ENCODE measurements around the gene TRHDE. TPM values are rescaled to one million over a fixed set of nuclear protein-coding genes. Genes with fewer than 3 reads are reported as not detected.
"Not testable (repeated sequence)": the region's sequence is repeated elsewhere in the genome, so short reads cannot be mapped to it uniquely, and the experiment has no call there.

The TRHDE gene
- total RNA-seq, 2 donors from 2014 or later = 3.7 to 6.2 TPM

- DNase-seq (no peak), ATAC-seq (peak; percentile 19 to 59)
- intact Hi-C loops (cut with DNase I) = no loop called here
Measured at GRCh38 chr12:72560003-72560769, 288.0 kb downstream of the TRHDE start.

- ATAC-seq (no peak), DNase-seq (no peak)
- intact Hi-C loops (cut with DNase I) = no loop called here
Measured at GRCh38 chr12:72570601-72571000, 298.4 kb downstream of the TRHDE start.

DNA sequence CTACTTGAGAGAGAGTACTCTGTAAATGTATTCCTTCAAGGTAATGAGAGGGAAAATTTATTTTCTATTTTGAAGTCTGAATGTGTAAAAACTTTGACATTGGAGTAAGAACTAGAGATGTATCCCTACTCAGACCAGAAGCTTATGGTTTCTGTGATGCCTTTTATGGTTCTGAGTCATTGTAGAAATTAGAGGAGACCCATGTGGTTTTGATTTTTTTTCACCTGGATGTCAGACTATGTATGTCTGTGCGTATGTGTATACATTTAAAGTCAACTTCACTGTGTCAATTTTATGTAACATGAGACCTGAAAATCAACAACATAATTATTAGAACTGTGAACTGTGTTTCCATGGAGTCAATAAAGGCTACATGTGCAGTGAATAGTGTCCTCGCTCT, 302.0 kb downstream of the TRHDE start:
- ATAC-seq (no peak), DNase-seq (no peak)
- intact Hi-C loops (cut with DNase I) = no loop called here

DNA sequence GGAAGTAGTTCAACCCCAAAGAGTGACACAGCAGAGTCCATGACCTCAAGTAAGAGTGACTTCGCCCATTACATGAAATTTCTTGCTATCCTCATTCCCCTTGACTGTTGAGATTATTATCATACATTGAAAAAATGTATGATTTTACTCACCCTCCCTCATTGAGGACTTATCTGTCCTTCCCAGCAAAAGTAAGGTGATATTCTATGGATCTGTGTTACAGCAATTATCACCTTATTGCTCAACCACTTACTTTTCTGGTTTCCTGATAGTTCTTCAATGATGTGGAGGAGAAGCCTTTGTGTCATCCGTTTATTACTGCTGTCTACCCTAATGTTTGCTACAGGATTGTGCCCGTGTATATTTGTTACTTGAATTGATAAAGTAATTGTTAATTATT, 306.2 kb downstream of the TRHDE start:
- intact Hi-C loops (cut with DNase I) = no loop called here
- ATAC-seq = no peak
- DNase-seq = no peak

DNA sequence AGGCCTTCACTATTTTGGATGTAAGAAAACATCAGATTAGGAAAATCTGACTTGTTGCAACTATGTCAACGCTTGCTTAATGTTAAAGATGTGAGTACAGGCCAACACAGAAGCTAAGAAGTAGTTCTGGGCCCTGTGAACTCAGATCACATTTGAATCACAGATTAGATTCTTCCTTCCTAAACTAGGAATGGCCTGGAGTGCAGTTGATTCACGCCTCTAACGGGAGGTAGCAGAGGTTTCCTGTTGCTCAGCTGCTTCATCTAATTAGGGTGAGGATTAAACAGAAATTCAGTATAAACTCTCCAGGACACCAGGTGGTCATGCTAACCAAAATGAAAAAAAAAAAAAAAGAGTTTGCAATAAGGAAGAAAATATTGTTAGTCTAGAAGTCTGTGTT, 314.3 kb downstream of the TRHDE start:
- ATAC-seq = no peak
- intact Hi-C loops (cut with DNase I) = no loop called here
- DNase-seq = no peak

DNA sequence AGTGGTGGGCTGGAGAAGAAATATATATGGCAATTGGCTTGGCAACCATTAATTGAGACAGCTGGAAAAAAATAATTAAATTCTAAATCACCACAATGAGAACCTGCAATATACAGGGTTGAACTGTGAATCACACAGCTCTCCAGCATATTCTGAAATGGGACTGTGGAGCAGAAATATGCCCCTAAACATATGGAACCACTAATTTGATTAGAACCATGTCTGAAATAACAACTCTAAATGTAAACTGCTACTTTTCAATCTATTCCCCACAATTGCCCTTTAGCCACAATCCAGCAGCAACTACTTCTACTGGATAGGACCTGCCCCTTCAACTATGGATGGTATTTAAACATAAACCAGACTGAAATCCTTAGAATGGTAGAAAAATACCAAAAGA, 330.4 kb downstream of the TRHDE start:
- intact Hi-C loops (cut with DNase I) = no loop called here
- ATAC-seq (no peak), DNase-seq (no peak)

DNA sequence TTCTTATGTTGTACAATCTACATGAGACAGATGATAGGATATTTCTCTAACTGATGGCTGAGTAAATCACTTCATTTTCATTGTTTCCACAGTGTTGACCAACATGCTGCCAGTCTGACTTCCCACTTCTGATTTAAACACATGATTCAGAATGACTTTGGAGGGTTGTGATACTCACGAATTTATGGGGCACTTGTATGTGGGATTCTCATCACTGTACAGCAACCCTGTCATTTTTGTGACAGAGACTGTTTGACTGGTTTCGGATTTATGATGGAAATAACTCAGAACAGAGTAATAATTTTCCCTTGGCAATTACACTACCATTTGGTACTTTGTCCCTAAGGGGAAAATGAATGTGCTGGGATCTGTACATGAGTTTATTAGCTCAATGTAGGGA, 333.8 kb downstream of the TRHDE start:
- DNase-seq (no peak), ATAC-seq (no peak)
- intact Hi-C loops (cut with DNase I) = no loop called here

- intact Hi-C loops (cut with DNase I) = no loop called here
- no peak for ATAC-seq
- no peak for DNase-seq
Measured at GRCh38 chr12:72610342-72610741, 338.2 kb downstream of the TRHDE start.

GRCh38 chr12:72610854-72611358, 338.7 kb downstream of the TRHDE start:
- intact Hi-C loops (cut with DNase I) = no loop called here
- no peak for DNase-seq
- ATAC-seq = no peak

- DNase-seq (no peak), ATAC-seq (no peak)
- intact Hi-C loops (cut with DNase I) = no loop called here
Measured at GRCh38 chr12:72612171-72612570, 340.0 kb downstream of the TRHDE start.

DNA sequence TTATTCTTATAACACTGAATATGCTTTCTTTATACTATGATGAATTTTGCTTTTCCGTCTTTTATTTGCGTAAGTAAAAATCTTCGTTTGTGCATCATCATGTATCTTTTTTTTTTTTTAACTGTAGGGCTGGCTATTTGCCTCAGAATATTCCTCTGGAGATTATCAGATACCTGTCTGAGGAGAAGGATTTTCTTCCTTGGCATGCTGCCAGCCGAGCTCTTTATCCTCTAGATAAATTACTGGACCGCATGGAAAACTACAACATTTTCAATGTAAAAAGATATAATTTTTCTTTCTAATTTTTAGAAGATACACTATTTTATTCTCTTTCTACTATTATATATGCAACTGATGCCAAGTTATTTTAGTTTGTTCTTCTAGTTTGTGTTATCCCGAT, 346.6 kb downstream of the TRHDE start:
- intact Hi-C loops (cut with DNase I) = no loop called here
- ATAC-seq (no peak), DNase-seq (no peak)

DNA sequence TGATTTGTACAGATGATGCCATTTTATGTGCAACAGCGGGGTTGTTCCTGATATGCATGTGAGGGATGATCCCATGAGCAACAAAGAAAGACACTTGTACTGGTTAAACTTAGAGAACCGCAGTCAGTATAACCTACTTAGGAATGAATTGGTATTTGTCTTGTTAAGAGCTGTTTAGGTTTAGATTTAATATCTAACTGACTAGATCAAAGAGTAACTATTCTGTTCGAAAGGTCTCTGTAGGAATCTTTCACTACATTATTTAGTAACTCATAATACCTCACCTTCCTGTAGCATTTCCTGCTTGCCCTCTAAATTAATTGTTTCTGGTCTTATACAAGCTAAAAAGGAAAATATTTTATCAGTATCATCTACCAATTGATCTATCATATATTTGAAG, 350.4 kb downstream of the TRHDE start:
- intact Hi-C loops (cut with DNase I) = no loop called here
- ATAC-seq (no peak), DNase-seq (no peak)

DNA sequence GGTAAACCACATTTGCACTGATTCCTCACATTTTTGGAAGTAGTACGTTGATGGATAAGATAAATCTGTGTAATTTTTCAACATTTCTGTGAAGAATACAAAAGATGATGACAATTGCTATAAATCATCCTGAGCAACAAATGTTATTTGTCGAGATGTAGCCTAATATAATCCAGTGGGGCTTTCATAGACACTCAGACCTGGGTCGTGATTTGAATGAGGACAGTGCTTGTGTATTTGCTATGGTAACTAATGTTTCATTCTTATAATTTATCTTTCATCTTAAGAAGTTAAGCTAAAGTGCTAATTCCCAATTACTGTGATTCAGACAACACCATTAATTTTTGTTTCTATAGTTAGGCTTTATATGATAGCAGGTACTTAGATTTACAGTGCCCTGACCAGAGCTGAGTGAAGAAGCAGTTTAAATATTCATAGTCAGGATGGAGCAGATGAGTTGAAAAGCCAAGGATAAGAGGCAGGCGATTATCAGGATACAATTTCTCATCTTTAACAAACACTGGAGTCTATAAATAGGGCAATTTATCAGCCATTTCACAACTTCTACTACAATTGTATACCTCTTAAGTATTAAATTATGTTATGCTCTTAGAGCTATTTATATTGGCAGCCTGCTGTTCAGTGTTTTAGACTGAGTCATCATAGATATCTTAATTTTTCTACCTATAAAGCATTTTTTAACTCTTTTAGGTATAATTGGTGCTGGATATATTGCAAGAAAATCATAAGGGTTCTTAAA, 359.9 kb downstream of the TRHDE start:
- no peak for ATAC-seq
- intact Hi-C loops (cut with DNase I) = no loop called here
- DNase-seq = no peak

GRCh38 chr12:72642706-72643105, 370.5 kb downstream of the TRHDE start:
- intact Hi-C loops (cut with DNase I) = no loop called here
- DNase-seq = no peak
- no peak for ATAC-seq

- intact Hi-C loops (cut with DNase I) = no loop called here
- DNase-seq (no peak), ATAC-seq (no peak)
Measured at GRCh38 chr12:72647139-72647538, 375.0 kb downstream of the TRHDE start.

- ATAC-seq = no peak
- DNase-seq = no peak
Measured at GRCh38 chr12:72658615-72659014, 386.4 kb downstream of the TRHDE start.

DNA sequence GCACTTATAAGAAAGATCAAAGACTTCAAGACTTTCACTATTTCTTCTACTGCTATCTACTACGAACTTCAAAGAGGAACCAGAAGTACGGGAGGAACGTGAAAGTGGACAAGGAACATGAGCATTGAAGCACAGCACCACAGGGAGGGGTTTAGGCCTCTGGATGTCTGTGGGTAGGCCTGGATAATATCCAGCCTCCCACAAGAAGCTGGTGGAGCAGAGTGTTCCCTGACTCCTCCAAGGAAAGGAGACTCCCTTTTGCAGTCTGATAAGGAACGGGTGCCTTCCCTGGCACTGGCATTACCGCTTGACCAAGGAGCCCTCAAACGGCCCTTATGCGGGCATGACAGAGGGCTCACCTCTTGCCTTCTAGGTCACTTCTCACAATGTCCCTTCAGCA, 388.0 kb downstream of the TRHDE start:
- intact Hi-C loops (cut with DNase I); DNase-seq; ATAC-seq: not testable (repeated sequence)

More at GRCh38 chr12:72658615-72659014, 386.4 kb downstream of the TRHDE start:
- intact Hi-C loops (cut with DNase I) = no loop called here

GRCh38 chr12:72673853-72674252, 401.7 kb downstream of the TRHDE start:
- intact Hi-C loops (cut with DNase I) = no loop called here
- DNase-seq (no peak), ATAC-seq (no peak)

- DNase-seq (no peak), ATAC-seq (no peak)
- intact Hi-C loops (cut with DNase I) = no loop called here
Measured at GRCh38 chr12:72676556-72676955, 404.4 kb downstream of the TRHDE start.

GRCh38 chr12:72677139-72677538, 405.0 kb downstream of the TRHDE start:
- no peak for ATAC-seq
- no peak for DNase-seq
- intact Hi-C loops (cut with DNase I) = no loop called here

GRCh38 chr12:72677846-72678245, 405.7 kb downstream of the TRHDE start:
- intact Hi-C loops (cut with DNase I) = no loop called here

More at GRCh38 chr12:72677846-72678245, 405.7 kb downstream of the TRHDE start:
- ATAC-seq (no peak), DNase-seq (no peak)

Measured in left cardiac atrium (tissue), 4 donors.